ENCODE measurements around the gene BRD1.

DNA sequence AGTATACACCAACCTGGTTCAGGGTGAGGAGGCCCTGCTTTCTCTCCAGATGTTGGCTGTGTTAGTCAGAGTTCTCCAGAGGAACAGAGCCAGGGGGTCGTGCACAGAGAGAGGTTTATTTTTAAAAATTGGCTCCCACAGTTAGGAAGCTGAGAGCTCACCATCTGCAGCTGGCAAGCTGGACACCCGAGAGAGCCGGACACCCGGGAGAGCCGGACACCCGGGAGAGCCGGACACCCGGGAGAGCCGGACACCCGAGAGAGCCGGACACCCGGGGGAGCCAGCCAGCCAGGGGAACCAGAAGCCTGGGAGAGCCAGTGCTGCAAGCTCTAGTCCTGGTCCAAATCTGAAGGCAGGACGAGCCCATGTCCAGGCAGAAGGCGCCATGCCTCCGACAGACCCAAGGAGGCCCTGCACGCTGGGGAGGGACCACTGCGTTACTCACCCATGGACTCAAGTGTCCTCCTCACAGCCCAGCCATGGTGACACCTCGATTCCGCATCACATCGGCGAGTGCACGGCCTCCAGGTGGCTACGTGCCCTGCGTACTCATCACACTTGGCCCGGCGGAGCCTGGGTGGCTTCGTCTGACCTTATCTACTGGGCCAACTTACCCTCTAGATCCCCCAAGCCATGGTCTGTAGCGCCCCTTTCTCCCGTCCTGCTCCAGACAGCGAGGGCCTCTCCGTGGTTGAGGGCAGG lies 99.0 kb downstream of the BRD1 start:
- no peak for TF ChIP-seq EZH2 (IDR thresholded peaks at IDR 0.05; ENCODE audit: insufficient read depth, low read length)
- TF ChIP-seq, protein P1, sequence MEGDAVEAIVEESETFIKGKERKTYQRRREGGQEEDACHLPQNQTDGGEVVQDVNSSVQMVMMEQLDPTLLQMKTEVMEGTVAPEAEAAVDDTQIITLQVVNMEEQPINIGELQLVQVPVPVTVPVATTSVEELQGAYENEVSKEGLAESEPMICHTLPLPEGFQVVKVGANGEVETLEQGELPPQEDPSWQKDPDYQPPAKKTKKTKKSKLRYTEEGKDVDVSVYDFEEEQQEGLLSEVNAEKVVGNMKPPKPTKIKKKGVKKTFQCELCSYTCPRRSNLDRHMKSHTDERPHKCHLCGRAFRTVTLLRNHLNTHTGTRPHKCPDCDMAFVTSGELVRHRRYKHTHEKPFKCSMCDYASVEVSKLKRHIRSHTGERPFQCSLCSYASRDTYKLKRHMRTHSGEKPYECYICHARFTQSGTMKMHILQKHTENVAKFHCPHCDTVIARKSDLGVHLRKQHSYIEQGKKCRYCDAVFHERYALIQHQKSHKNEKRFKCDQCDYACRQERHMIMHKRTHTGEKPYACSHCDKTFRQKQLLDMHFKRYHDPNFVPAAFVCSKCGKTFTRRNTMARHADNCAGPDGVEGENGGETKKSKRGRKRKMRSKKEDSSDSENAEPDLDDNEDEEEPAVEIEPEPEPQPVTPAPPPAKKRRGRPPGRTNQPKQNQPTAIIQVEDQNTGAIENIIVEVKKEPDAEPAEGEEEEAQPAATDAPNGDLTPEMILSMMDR (IDR thresholded peaks at IDR 0.05; ENCODE audit: insufficient read depth, low read depth, low read length), result no peak

All from astrocyte (in vitro differentiated cells and primary cell).